ENCODE results near the gene EDIL3. TPM values are rescaled to one million over a fixed set of nuclear protein-coding genes. Genes with fewer than 3 reads are reported as not detected.
"Not testable (repeated sequence)": the region's sequence is repeated elsewhere in the genome, so short reads cannot be mapped to it uniquely, and the experiment has no call there.

EDIL3 gene
- total RNA-seq, 2 donors from 2014 or later: 3.1 to 7.5 TPM

- ATAC-seq; intact Hi-C loops (cut with DNase I); DNase-seq: not testable (repeated sequence)
Observed at GRCh38 chr5:84312280-84312679, 72.4 kb downstream of the EDIL3 start.

- ATAC-seq; intact Hi-C loops (cut with DNase I); DNase-seq: not testable (repeated sequence)
Observed at GRCh38 chr5:84309850-84310249, 74.8 kb downstream of the EDIL3 start.

- intact Hi-C loops (cut with DNase I): no loop called here
- ATAC-seq: no peak
- no peak for DNase-seq
Observed at GRCh38 chr5:84306601-84307000, 78.1 kb downstream of the EDIL3 start.

- DNase-seq (no peak), ATAC-seq (no peak)
- intact Hi-C loops (cut with DNase I): no loop called here
Observed at GRCh38 chr5:84304599-84304998, 80.1 kb downstream of the EDIL3 start.

GRCh38 chr5:84303315-84303714 is 81.4 kb downstream of the EDIL3 start:
- intact Hi-C loops (cut with DNase I): no loop called here
- DNase-seq (no peak), ATAC-seq (peak in 1 of 2 donors; percentile 33)

- no peak for DNase-seq
- intact Hi-C loops (cut with DNase I): no loop called here
- peak in 1 of 2 donors; percentile 27 for ATAC-seq
Observed at GRCh38 chr5:84301535-84301934, 83.1 kb downstream of the EDIL3 start.

- DNase-seq (no peak), ATAC-seq (no peak)
- intact Hi-C loops (cut with DNase I): no loop called here
Observed at GRCh38 chr5:84299959-84300358, 84.7 kb downstream of the EDIL3 start.

GRCh38 chr5:84298628-84299027 is 86.1 kb downstream of the EDIL3 start:
- no peak for ATAC-seq
- intact Hi-C loops (cut with DNase I): no loop called here

GRCh38 chr5:84297641-84298040 is 87.0 kb downstream of the EDIL3 start:
- ATAC-seq; DNase-seq; intact Hi-C loops (cut with DNase I): not testable (repeated sequence)

More at GRCh38 chr5:84298628-84299027, 86.1 kb downstream of the EDIL3 start:
- DNase-seq: no peak

- intact Hi-C loops (cut with DNase I): no loop called here
Observed at GRCh38 chr5:84292788-84293653, 91.7 kb downstream of the EDIL3 start.

GRCh38 chr5:84292000-84292642 is 92.6 kb downstream of the EDIL3 start:
- DNase-seq: no peak
- intact Hi-C loops (cut with DNase I): no loop called here
- no peak for ATAC-seq

More at GRCh38 chr5:84292788-84293653, 91.7 kb downstream of the EDIL3 start:
- DNase-seq (no peak), ATAC-seq (no peak)

- no peak for ATAC-seq
- DNase-seq: no peak
- intact Hi-C loops (cut with DNase I): no loop called here
Observed at GRCh38 chr5:84290673-84291072, 94.0 kb downstream of the EDIL3 start.

- DNase-seq (no peak), ATAC-seq (peak; percentile 30 to 70)
- intact Hi-C loops (cut with DNase I): no loop called here
Observed at GRCh38 chr5:84290161-84290560, 94.5 kb downstream of the EDIL3 start.

- intact Hi-C loops (cut with DNase I): no loop called here
- DNase-seq (no peak), ATAC-seq (no peak)
Observed at GRCh38 chr5:84287951-84288350, 96.7 kb downstream of the EDIL3 start.

GRCh38 chr5:84286662-84287061 is 98.0 kb downstream of the EDIL3 start:
- no peak for ATAC-seq
- intact Hi-C loops (cut with DNase I): no loop called here
- DNase-seq: no peak

- intact Hi-C loops (cut with DNase I): no loop called here
- ATAC-seq (no peak), DNase-seq (no peak)
Observed at GRCh38 chr5:84285641-84286637, 98.7 kb downstream of the EDIL3 start.

GRCh38 chr5:84281383-84281782 is 103.3 kb downstream of the EDIL3 start:
- intact Hi-C loops (cut with DNase I): no loop called here
- ATAC-seq: no peak
- no peak for DNase-seq

- intact Hi-C loops (cut with DNase I): no loop called here
- ATAC-seq: no peak
- no peak for DNase-seq
Observed at GRCh38 chr5:84279234-84279633, 105.4 kb downstream of the EDIL3 start.

- DNase-seq (no peak), ATAC-seq (no peak)
- intact Hi-C loops (cut with DNase I): no loop called here
Observed at GRCh38 chr5:84275609-84276008, 109.1 kb downstream of the EDIL3 start.

Data from left cardiac atrium (tissue), 4 donors.